HG03342 (cell line): ENCODE data around the gene SNAP91.
"Not testable (repeated sequence)": the region's sequence is repeated elsewhere in the genome, so short reads cannot be mapped to it uniquely, and the experiment has no call there.

Experiments
- ATAC-seq: cut with Tn5 transposase; IDR thresholded peaks from one replicate; pipeline ENCODE4 v1.9.1; 2021; ENCODE audit warnings: mild to moderate bottlenecking, moderate library complexity; ENCODE audit not compliant: unreplicated experiment

The SNAP91 gene

DNA sequence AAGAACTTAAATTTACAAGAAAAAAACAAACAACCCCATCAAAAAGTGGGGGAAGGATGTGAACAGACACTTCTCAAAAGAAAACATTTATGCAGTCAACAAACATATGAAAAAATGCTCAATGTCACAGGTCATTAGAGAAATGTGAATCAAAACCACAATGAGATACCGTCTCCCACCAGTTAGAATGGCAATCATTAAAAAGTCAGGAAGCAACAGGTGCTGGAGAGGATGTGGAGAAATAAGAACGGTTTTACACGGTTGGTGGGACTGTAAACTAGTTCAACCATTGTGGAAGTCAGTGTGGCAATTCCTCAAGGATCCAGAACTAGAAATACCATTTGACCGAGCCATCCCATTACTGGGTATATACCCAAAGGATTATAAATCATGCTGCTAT, 157.2 kb downstream of the SNAP91 start:
- ATAC-seq, result not testable (repeated sequence)

DNA sequence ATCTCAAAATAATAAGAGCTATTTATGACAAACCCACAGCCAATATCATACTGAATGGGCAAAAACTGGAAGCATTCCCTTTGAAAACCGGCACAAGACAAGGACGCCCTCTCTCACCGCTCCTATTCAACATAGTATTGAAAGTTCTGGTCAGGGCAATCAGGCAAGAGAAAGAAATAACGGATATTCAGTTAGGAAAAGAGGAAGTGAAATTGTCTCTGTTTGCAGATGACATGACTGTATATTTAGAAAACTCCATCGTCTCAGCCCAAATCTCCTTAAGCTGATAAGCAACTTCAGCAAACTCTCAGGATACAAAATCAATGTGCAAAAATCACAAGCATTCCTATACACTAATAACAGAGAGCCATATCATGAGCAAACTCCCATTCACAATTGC, 158.4 kb downstream of the SNAP91 start:
- ATAC-seq, result not testable (repeated sequence)

DNA sequence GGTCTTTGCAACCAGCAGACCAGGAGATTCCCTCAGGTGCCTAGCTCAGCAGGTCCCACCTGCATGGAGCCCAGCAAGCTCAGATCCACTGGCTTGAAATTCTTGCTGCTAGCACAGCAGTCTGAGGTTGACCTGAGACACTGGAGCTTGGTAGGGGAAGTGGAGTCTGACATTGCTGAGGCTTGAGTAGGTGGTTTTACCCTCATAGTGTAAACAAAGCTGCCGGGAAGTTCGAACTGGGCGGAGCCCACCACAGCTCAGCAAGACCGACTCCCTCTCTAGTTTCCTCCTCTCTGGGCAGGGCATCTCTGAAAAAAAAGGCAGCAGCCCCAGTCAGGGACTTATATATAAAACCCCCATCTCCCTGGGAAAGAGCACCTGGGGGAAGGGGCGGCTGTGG, 162.3 kb downstream of the SNAP91 start:
- ATAC-seq, result no peak

DNA sequence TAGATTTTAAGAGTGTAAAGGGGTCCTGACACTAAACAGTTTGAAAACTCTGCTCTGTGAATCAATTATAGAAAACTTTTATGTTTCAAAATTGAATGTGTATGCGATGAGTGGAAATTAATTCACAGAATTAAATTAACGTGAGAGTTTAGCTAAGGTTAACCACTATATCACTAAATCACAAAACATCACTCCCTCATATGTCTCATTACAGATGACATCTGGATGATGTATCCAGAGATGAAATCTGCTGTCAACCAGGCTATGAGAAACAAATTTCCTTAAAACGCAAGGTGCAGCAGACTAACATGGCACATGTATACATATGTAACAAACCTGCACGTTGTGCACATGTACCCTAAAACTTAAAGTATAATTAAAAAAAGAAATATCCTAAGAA, 169.2 kb downstream of the SNAP91 start:
- ATAC-seq, result no peak

DNA sequence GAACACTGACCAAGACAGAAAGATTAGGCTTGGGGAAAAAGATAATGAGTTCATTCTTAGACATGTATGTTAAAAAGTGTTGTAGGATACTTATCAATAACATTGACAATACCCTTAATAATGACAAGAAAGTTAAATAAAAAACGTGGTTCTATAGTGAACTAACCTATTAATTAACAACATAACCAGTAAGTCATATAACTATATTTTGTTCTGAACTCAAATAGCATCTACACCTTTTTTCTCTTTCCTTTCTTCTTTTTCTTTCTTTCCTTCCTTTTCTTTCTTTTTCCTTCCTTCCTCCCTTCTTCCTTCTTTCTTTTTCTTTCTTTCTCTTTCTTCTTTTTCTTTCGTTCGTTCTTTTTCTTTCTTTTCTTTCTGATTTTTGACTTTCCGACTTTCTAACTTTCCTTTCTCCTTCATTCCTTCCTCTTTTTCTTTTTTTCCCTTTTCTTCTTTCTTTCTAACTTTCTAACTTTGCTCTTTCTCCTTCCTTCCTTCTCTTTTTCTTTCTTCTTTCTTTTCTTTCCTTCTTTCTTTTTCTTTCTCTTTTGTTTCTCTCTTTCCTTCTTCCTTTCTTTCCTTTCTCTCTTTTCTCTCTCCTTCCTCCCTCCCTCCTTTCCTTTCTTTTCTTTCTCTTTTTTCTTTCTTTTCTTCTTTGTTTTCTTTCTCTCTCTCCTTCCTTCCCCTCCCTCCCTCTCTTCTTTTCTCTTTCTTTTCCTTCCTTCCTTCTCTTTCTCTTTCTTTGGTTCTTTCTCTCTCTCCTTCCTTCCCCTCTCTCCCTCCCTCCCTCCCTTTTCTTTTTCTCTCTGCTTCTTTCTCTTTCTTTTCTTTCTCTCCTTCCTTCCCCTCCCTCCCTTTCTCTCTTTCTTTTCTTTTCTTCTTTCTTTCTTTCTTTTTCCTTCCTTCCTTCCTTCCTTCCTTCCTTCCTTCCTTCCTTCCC, 172.0 kb downstream of the SNAP91 start:
- no peak for ATAC-seq

DNA sequence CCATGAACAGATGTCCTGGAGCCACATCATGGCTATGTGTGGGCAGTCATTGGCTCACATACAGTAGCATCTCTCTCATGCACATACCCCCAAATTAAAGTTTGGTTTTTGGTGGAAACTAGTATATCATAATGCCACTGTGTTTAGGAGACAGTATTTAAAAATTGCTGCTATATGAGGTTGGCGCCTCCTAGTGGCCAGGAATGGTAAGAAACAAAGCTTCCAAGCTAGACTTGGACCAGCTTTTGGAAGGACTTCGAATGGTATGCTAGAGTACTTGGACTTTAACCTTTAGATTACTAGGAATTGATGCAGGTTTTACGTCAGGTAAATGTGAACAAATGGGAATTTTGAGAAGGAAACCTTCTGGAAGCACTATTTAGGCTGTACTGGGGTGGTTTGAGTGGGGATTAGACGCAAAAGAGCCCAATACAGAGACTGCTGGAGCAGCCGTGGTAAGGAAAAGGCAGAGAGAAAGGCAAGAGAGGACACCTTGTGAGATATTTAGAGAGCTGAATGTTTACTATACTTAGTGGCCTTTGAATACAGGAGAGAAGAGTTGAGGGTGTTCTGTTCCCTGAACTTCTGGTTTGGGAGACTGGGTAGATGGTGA, 172.8 kb downstream of the SNAP91 start:
- peak; percentile 89 for ATAC-seq

DNA sequence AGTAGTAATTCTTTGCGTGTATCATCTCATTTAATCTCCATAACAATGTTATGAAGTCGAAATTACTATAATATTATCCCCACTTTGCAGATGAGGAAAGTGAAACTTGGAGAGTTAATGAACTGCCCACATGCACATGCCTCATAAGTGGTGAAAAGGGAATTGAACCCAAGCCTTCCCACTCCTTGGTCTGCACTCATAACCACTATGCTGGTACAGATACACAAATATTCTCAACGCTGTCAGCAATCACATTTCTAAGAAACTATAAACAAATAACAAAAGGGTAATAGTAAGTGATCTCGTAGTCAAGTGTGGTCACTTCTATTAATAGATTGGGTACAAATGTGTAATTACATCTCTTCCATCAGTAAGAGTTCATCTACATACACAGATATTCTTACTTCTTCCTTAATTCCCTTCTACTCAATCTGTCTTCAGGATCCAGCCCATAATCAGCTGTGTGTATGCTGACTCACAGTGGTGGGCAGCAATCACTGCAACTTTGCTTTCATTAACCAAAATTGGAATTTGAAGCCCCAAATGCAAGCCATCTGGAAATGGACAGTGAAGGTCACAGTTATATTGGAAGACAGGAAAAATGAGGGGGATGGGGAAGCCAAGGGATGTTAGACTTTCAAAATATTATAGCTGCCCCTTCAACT, 190.0 kb downstream of the SNAP91 start:
- no peak for ATAC-seq

DNA sequence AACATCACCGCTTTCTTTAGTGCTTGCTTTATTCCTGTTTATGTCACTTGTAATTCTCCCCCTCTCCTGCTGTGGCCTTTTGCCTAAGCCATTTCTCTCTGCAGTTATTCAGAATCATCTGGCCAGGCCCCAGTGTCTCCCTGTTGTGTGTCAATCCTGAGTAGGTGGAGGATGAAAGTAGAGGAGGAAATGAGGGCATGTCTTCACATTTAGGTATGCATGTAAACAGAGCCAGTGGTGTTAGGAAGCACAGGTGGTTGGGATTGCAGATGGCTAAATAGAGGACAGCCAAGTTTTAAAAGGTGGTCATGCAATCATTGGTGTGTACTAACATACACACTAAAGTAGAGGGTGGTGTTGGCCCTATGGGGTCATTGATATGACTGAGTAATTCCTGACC, 191.4 kb downstream of the SNAP91 start:
- ATAC-seq, result no peak

DNA sequence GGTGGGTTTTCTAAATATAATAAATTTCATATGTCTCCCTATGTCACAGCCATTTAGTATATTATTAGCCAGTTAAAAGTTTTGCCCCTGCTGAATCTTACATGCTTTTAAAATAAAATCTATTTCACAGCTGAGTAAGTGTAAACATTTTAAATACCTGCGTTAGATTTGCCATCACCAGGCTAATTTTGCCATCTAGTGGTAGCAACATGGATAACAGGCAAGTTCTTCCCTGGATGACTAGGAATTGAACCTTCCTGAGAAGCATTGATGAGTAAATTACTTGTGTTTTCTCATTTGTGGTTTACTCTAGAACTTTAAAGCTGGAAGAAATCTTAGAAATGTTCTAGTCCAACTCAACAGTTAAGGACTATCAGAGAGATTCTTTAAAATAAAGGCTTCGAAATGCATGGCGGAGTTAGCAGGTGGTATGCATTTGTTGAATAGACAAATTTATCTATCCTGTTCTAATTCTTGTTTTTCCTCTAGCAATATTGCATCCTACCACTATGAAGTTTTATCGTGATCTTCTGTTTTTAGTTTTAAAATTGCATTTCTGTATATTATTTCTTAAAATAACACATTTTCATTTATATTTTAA, 193.9 kb downstream of the SNAP91 start:
- ATAC-seq, result peak; percentile 66

DNA sequence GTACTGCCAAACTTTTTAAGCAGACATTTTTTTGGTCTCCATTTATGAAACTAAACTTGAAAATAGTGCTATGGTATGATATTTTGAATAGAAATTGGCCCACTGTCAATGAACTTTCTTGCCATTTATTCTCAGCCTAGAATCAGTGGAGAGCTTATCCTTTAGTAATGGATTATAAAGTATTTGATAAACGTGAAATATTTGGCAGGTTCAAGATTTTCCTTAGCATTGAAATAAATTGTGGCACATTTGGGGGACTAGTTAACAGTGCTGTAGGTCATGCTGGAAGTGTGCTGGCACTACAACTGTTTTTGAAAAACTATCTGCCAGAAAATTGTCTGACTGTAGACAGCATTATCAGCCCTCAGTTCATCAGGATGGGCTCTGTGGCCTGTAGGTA, 194.4 kb downstream of the SNAP91 start:
- ATAC-seq, result no peak

DNA sequence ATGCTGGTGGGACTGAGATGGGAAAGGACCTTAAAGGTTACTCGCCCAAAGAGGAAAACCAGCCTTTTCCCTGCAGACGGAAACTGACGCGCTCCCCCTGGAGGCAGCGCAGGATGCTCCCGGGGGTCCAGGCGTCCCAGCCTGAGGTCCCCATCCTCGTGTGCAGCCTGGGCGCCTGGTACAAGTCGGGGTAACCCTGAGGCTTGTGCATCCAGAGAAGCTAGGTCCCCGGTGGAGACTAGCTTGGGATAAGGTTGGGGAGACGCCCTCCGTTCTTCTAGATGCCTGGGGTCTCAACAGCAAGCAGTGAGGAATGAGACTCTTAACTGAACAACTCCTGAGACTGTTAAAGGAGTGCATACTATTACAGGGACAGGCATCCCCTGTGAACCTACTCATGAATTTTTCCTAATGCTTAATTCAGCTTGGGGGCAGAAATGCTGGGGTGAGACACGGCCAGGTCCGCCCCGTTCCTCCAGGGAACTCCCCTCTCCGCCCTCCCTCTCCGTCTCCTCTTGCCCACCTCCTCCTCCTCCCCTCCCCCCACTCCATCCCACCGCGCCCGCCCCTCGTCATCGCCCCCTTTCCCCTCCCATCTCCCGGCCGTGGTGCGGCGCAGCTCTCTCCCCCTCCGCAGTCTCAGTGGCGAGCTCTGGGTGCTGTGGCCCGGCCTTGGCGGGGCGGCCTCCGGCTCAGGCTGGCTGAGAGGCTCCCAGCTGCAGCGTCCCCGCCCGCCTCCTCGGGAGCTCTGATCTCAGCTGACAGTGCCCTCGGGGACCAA, 196.8 kb downstream of the SNAP91 start, which contains the start of gene PRSS35:
Gene PRSS35 (plus strand): TSS at position 634 of the 781 bp plus-strand sequence. CDS start 10,908 bp downstream, outside the sequence.
- ATAC-seq, result peak; percentile 48

DNA sequence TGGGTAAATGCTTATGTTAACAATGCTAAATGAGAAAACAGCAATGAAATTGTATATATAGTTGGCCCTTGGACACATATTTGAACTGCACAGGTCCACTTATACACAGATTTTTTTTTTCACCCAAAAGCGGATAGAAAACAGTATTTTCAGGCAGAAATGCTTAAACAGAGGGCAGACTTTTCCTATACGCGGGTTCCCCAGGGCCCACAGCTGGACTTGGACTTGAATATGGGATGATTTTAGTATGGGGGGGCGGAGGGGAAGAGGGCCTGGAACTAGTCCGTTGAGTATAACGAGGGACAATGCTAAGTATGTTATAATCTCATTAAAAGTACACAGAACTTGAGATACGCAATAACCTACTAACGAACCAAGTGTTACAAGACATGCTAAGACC, 197.6 kb downstream of the SNAP91 start:
- no peak for ATAC-seq

DNA sequence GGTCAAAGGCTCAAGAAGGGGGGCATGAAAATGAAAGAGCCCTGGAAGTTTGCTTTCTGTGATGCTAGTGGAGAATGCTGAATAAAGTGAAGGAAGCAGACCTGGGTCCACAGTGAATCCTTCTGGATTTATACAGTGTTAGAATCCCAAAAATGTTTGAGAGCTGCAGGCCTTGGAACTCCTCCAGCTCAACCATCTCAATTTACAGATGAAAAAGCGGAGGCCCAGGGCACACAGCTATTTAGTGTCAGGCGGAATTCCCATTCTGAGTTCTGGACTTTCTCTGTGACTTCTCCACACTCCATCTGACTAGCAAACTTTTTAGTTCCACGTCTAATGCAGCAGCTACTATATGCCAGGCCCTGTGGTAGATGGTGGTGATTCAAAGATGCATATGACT, 198.1 kb downstream of the SNAP91 start:
- ATAC-seq, result no peak

DNA sequence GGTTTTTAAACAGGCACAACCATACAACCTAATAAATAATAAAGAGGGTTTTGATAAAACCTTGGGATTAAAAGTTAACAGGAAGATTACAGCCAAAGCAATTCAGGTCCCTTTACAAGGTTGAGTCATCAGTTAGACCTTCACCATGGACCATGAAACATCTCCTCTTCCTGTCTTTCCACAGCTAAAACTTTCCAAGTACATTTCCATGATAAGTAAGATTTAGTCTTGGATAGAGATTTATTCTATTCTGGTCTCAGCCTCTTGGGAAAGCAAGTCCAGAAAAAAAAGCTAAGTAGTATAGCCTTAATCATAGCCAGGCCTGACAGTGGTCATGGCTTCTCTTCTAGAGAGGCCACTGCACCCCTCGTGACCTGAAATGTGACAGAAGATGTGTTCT, 199.5 kb downstream of the SNAP91 start:
- no peak for ATAC-seq

DNA sequence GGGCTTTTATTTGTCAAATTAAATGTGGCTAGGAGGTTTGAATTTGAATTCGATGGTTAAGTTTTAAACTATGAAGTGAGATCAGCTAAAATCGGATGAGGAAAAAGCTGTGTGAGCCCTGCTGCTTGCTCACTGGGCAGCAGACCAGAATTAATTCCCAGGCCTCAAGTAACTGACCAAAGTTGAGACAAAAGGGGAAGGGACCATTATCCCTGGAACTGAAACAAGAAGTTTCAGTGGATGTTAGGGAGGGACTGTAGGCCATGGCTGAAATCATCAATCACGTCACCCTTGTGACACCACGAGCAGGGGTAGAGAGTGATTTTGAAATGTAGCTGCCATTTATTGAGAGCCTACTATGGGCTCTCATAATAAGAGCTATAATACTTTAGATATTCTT, 203.5 kb downstream of the SNAP91 start:
- no peak for ATAC-seq
